Progenitor cell of endocrine pancreas (in vitro differentiated cells): Measurements from ENCODE around the gene TPI1. TPM values are rescaled to one million over a fixed set of nuclear protein-coding genes. Genes with fewer than 3 reads are reported as not detected.

Experiments
- DNase-seq: peaks from one replicate; pipeline ENCODE4 v3.0.0; 2021; ENCODE audit warnings: low spot score; ENCODE audit not compliant: unreplicated experiment
- H3K27ac Mint-ChIP-seq: 2 replicates; pipeline ENCODE4 v1.8.0; 2021; ENCODE audit warnings: mild to moderate bottlenecking, moderate library complexity, mixed read lengths
- H3K27me3 Mint-ChIP-seq: 2 replicates; pipeline ENCODE4 v1.8.0; 2021; ENCODE audit warnings: mixed read lengths
- H3K36me3 Mint-ChIP-seq: 2 replicates; pipeline ENCODE4 v1.8.0; 2022; ENCODE audit warnings: mixed read lengths; ENCODE audit not compliant: insufficient read depth
- H3K4me1 Mint-ChIP-seq: 2 replicates; pipeline ENCODE4 v1.8.0; 2021; ENCODE audit warnings: low read depth, mixed read lengths
- H3K4me3 Mint-ChIP-seq: 2 replicates; pipeline ENCODE4 v1.8.0; 2021; ENCODE audit warnings: low read depth, mild to moderate bottlenecking, moderate library complexity, mixed read lengths
- H3K9me3 Mint-ChIP-seq: 2 replicates; pipeline ENCODE4 v1.8.0; 2021; ENCODE audit warnings: low read depth, mixed read lengths
- total RNA-seq: library from RNA; stranded (reverse); gene quantifications from 2 replicates; pipeline ENCODE4 v1.2.1, GENCODE V29; 2021
- TF ChIP-seq, protein P1 (sequence below): fragments of 200-600 bp; sonication (generic); IDR thresholded peaks from one replicate; pipeline ENCODE4 v1.5.0; 2021; ENCODE audit warnings: antibody characterized with exemption, mild to moderate bottlenecking; ENCODE audit not compliant: unreplicated experiment

TPI1 gene
- total RNA-seq, 1 donor from 2014 or later = 498 TPM

DNA sequence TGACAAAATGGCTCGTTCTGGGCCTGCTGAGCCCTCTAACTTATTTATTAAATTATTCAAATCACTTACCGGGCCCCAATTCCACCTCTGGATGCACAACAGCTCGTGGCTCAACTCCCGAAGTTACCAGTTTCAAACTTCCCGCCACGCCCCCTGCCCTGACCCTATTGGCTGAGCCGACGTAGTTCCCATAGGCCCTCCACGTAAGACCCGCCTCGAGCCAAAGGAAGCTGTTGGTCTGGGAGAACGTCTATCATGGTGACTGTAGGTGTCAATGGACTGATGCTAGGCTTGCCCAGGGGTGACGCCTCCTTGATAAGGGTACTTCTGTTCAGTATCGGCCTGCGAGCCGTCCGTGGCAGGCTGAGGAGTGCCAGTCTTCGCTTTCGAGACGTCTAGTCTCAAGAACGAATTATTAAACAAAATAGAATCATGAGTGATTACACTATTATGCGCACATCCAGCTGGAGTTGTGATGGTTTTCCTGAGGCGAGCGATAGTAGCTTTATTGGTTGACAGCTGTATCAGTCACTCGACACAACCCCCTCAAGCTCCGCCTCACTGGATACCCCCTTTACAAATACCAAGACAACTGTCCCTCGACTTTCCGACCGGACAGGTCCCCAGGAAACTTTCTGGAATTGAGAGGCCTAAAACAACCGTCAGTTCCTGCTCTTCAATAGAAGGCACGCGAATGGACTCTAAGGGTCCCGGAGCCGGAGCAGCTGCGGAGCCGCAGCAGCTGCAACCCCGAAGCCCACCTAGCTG lies 16.0 kb upstream of the TPI1 start, which contains the start of gene CDCA3:
TSS of gene CDCA3 (minus strand) at position 134 of the 768 bp plus-strand sequence. CDS start 334 bp downstream, outside the sequence.
- Mint-ChIP-seq H3K4me1 (peaks cover 29% of the 10 kb centered on the region), H3K27ac (peak within 1 kb of the TSS; percentile 100), H3K9me3 (no peaks in the 10 kb centered on the region), H3K27me3 (no peaks in the 10 kb centered on the region), H3K4me3 (peak within 1 kb of the TSS; percentile 98), H3K36me3 (peaks cover 13% of the 10 kb centered on the region)
- TF ChIP-seq, protein P1, sequence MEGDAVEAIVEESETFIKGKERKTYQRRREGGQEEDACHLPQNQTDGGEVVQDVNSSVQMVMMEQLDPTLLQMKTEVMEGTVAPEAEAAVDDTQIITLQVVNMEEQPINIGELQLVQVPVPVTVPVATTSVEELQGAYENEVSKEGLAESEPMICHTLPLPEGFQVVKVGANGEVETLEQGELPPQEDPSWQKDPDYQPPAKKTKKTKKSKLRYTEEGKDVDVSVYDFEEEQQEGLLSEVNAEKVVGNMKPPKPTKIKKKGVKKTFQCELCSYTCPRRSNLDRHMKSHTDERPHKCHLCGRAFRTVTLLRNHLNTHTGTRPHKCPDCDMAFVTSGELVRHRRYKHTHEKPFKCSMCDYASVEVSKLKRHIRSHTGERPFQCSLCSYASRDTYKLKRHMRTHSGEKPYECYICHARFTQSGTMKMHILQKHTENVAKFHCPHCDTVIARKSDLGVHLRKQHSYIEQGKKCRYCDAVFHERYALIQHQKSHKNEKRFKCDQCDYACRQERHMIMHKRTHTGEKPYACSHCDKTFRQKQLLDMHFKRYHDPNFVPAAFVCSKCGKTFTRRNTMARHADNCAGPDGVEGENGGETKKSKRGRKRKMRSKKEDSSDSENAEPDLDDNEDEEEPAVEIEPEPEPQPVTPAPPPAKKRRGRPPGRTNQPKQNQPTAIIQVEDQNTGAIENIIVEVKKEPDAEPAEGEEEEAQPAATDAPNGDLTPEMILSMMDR = no peak
- peak; percentile 94 for DNase-seq

DNA sequence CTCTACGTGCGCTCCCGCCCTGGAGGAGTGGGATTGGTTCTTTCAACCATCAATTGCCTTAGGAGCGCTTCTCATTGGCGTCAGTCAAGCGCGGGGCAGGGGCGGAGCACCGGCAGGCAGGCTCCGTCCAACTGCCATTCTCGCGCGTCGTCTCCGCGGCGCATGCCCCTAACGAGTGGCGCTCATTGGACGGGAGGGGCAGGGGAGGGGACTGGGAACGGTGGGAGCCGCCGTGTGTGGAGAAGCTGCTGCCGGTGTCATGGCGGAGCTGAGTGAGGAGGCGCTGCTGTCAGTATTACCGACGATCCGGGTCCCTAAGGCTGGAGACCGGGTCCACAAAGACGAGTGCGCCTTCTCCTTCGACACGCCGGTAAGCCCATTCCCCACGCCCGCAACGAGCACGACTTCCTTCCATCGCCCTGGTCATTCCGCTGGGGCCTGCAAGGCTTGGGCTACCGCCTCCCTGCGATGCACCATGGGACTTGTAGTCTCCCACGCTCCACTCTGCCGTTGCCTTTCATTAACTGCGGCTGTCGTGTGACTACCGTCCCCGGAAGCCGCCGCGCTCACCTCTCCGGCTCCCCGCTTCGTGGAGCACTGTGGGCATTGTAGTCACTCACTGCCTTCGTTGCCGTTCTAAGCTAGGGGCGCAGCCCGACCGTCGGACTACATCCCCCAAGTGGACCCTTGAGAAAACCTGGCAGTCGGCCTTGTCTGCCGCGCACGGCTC lies 15.2 kb upstream of the TPI1 start, which contains the start of gene USP5:
TSS of gene USP5 (plus strand) at position 230 of the 730 bp plus-strand sequence. CDS start at position 260, 30 bp downstream.
- H3K36me3 Mint-ChIP-seq = peaks cover 13% of the 10 kb centered on the region
- peak within 1 kb of the TSS; percentile 100 for H3K27ac Mint-ChIP-seq
- no peaks in the 10 kb centered on the region for H3K9me3 Mint-ChIP-seq
- TF ChIP-seq, protein P1 = no peak
- H3K4me3 Mint-ChIP-seq = peak within 1 kb of the TSS; percentile 98
- DNase-seq = peak; percentile 100
- peaks cover 29% of the 10 kb centered on the region for H3K4me1 Mint-ChIP-seq
- no peaks in the 10 kb centered on the region for H3K27me3 Mint-ChIP-seq

DNA sequence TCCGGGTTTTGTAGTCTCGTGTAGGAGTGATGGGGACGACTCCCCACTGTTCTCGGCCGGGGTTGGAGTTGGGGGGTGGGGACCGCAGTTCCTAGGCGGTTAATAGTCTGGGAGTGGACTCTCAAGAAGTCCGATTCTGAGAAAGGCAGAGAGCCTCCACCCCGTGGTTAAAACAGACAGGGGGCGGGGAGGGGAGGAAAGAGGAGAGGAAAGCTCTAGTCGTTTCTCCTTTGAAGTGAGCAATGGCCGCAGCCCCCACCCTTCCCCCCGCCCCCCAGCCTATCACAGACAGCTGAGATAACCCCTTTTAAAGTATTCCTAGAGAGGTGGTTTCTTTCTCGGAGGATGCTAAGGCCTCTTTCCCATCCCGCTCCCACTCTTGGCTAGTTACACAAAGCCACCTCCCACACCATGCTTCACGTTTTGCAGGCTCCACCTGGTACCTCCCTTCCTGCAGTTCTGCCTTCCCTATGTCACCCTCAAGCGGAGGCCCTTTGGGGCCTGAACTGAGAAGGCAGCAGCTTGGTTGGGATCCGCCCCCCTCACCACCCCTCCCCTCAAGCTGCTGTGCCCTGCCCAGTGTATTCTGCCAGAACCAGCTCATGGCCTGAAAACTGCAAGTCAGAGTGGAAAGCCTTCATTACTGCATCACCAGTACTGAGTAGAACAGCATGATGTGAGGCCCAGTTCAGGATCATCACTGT lies 14.5 kb upstream of the TPI1 start:
- Mint-ChIP-seq H3K9me3 (no peaks in the 10 kb centered on the region), H3K4me3 (peak overlapping the region; percentile 98), H3K27ac (peak overlapping the region; percentile 100), H3K4me1 (peaks cover 29% of the 10 kb centered on the region), H3K36me3 (peaks cover 15% of the 10 kb centered on the region), H3K27me3 (no peaks in the 10 kb centered on the region)
- TF ChIP-seq, protein P1 = no peak
- no peak for DNase-seq

- TF ChIP-seq, protein P1 = no peak
- Mint-ChIP-seq H3K36me3 (peaks cover 19% of the 10 kb centered on the region), H3K4me3 (peak overlapping the region; percentile 98), H3K27me3 (no peaks in the 10 kb centered on the region), H3K9me3 (no peaks in the 10 kb centered on the region), H3K4me1 (peaks cover 29% of the 10 kb centered on the region), H3K27ac (peak overlapping the region; percentile 100)
- DNase-seq = no peak
Observed at GRCh38 chr12:6853626-6854025, 13.7 kb upstream of the TPI1 start.

DNA sequence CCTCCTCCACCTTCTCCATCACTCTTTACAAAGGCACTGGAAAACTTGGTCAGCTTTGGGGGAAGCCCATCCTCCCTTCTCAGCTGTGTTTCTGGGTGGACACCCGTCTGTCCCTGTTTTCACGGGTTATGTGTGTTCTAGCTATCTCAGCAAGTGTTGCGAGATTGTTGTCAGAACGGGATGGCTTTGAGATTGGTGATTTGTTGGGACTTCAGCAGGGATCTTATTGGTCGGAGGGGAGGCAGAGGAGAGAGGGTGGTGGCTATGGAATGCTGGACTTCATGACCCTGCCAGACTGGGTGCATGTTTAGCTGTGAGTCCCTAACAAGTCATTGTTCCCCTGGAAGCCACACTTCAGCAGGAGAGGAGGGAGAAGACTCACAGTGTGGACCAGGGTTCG lies 13.3 kb upstream of the TPI1 start:
- TF ChIP-seq, protein P1 = no peak
- H3K36me3 Mint-ChIP-seq = peaks cover 19% of the 10 kb centered on the region
- no peaks in the 10 kb centered on the region for H3K9me3 Mint-ChIP-seq
- H3K4me3 Mint-ChIP-seq = peak overlapping the region; percentile 98
- H3K4me1 Mint-ChIP-seq = peaks cover 29% of the 10 kb centered on the region
- H3K27me3 Mint-ChIP-seq = no peaks in the 10 kb centered on the region
- peak overlapping the region; percentile 72 for H3K27ac Mint-ChIP-seq
- DNase-seq = no peak
